GM18951 (cell line): Measurements from ENCODE around the gene GPR146.

ENCODE experiments used
- POLR2A ChIP-seq: IDR thresholded peaks from 4 replicates; pipeline ENCODE4 v1.6.1; 2011; ENCODE audit warnings: mild to moderate bottlenecking; ENCODE audit not compliant: insufficient read length, insufficient read depth; ENCODE audit errors: extremely low read depth
- in situ Hi-C: fragments of 300-500 bp; cut with MboI; formaldehyde crosslinking; loops from one replicate; pipeline ENCODE4 v1.12.0; 2022; ENCODE audit warnings: low sequenced_read_pairs, mixed read lengths, inconsistent platforms; ENCODE audit not compliant: unreplicated experiment

The GPR146 gene

GRCh38 chr7:1083729-1084657 is 39.6 kb downstream of the GPR146 start:
- in situ Hi-C loops = no loop called here
- no peak for TF ChIP-seq POLR2A

- in situ Hi-C loops = no loop called here
- TF ChIP-seq POLR2A = no peak
Observed at GRCh38 chr7:1085266-1085665, 40.9 kb downstream of the GPR146 start.

GRCh38 chr7:1085910-1086421 is 41.6 kb downstream of the GPR146 start:
- in situ Hi-C loops = no loop called here
- no peak for TF ChIP-seq POLR2A

GRCh38 chr7:1086588-1087464 is 42.5 kb downstream of the GPR146 start:
- in situ Hi-C loops = no loop called here
- peak; percentile 18 for TF ChIP-seq POLR2A

- in situ Hi-C loops = no loop called here
- no peak for TF ChIP-seq POLR2A
Observed at GRCh38 chr7:1087465-1087814, 43.1 kb downstream of the GPR146 start.

- in situ Hi-C loops = no loop called here
- no peak for TF ChIP-seq POLR2A
Observed at GRCh38 chr7:1087952-1088920, 43.9 kb downstream of the GPR146 start, which contains the start of gene GPER1. GPER1 (plus strand) TSS chr7:1088113; CDS start chr7:1091729, 3,616 bp downstream.

- no peak for TF ChIP-seq POLR2A
- in situ Hi-C loops = no loop called here
Observed at GRCh38 chr7:1090236-1090635, 45.9 kb downstream of the GPR146 start.

GRCh38 chr7:1090686-1091643 is 46.6 kb downstream of the GPR146 start:
- in situ Hi-C loops = no loop called here
- no peak for TF ChIP-seq POLR2A

- in situ Hi-C loops = no loop called here
- TF ChIP-seq POLR2A = no peak
Observed at GRCh38 chr7:1091644-1092027, 47.3 kb downstream of the GPR146 start.

GRCh38 chr7:1092161-1092632 is 47.9 kb downstream of the GPR146 start:
- in situ Hi-C loops = no loop called here
- TF ChIP-seq POLR2A = no peak

- no peak for TF ChIP-seq POLR2A
Observed at GRCh38 chr7:1092806-1093501, 48.6 kb downstream of the GPR146 start.

More at GRCh38 chr7:1092806-1093501, 48.6 kb downstream of the GPR146 start:
- in situ Hi-C loops = no loop called here
